Activated CD4-positive, alpha-beta T cell treated with anti-CD3 and anti-CD28 coated beads, Interleukin-2, amount 50 U/mL, for 24 hours (primary cell): Measurements from ENCODE around the gene BASP1.
"Not testable (repeated sequence)": the region's sequence is repeated elsewhere in the genome, so short reads cannot be mapped to it uniquely, and the experiment has no call there.

ENCODE experiments used
- DNase-seq, 2 donors: peaks; one replicate each; pipeline ENCODE4 v3.0.0-alpha.2; 2020; ENCODE audit warnings: low read depth in 1 of 2, low spot score in 1 of 2

Gene BASP1

DNA sequence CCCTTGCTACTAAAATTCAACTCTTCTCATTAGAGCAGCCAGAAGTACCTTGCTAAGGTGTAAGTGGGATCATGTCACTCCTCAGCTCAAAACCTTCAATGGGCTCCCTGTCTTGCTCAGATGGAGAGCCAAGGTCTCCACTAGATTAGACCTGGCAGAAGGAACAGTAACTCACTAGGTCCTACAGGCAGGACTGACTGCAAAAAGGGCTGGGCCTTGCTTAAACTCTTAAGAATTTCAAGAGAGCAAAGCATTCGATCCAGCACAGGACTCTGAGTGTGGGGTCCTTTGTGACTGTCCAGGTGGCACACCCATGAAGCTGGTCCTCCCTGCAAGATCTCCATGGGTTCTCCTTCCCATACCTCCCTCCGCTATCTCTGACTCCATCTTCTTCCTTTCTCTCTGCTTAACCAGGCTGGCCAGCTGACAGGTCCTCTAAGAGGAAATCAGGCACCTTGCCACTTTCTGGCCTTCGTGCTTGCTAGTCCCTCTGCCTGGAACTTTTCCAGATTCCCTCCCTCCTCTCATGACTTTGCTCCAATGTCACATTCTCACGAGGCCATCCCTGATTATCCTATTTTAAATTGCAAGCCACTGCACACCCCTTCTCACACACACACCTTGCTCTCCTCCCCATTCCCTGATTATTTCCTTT lies 70.2 kb downstream of the BASP1 start:
- DNase-seq: no peak

- no peak for DNase-seq
Measured at GRCh38 chr5:17288570-17288969, 71.1 kb downstream of the BASP1 start.

DNA sequence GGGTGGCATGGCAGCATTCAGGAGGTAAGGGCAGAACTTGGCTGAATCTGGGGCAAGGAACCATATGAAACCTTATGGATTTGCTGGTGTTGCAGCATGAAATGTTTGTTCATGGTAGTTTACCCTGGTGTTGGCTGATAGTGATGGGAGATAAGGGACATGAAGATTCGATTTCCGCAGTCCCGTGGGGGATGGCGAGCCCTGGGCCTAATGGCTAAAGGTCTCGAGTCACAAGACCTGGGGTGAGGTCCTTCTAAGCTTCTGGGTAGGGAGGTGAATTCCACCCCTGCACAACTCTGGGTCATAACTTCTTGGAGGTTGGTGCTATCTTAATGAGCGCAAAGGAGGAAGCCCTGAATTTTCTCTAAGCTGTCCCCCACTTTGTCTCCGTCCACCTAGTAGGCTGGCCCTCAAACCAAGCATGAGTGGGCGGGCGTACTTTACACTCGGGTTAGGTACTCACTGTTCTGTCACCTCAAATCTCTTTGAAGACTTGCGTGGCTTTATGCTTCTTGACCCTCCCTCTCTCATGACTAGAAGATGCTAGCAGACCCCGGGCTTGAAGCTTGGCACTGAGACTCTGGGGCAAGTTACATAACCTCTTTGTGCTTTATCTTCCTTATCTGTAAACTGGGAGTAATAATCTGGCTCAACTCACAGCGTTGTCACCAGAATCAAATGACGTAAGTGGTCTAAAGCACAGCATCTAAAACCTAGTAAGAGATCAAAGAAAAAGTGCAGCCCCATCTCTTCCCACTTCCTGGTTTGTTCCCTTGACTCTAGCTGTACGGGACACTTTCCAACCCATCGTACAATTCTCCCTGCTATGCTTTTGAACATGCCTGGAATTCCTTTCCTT lies 72.5 kb downstream of the BASP1 start:
- no peak for DNase-seq

DNA sequence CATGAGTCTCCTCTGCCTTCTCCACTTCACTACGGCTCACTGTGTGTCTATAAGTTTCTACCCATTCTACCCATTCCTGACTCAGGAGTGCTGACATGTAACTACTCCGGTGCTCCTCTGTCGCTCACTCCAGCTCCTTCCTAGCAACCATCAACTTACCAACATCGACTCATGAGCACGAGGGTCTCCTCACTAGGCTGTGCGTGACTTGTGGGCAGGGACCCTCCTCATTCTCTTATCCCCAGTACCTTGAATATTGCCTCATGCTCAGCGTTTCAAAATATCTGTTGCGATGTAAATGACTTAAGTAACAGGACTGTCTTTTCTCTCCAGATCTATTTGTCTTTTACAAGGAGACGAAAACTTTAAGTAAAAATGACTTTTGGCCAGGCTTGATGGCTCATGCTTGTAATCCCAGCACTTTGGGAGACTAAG lies 73.1 kb downstream of the BASP1 start:
- no peak for DNase-seq

GRCh38 chr5:17292434-17293015 lies 75.1 kb downstream of the BASP1 start:
- no peak for DNase-seq

DNA sequence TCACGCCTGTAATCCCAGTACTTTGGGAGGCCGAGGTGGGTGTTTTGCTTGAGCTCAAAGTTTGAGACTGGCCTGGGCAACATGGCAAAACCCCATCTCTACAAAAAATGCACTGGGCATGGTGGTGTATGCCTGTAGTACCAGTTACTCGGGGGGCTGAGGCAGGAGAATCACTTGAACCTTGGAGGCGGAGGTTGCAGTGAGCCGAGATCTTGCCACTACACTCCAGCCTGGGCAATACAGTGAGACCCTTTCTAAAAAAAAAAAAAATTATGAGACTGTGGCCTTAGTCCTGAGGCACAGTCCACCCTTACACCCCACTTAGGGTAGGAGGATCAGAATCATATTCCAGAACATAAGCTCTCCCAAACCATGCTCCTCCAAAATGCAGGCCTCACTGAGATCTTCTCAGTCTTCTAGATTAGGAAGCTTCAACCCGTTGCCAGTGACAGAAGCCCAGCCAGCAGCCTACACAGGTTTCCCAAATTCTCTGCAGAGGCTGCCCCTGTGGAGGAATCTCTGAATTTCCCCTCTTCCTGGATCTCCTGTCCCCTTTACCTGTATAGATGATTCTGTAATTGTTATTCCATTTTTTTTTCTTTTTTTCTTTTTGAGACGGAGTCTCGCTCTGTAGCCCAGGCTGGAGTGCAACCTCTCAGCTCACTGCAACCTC lies 77.3 kb downstream of the BASP1 start:
- DNase-seq: no peak

DNA sequence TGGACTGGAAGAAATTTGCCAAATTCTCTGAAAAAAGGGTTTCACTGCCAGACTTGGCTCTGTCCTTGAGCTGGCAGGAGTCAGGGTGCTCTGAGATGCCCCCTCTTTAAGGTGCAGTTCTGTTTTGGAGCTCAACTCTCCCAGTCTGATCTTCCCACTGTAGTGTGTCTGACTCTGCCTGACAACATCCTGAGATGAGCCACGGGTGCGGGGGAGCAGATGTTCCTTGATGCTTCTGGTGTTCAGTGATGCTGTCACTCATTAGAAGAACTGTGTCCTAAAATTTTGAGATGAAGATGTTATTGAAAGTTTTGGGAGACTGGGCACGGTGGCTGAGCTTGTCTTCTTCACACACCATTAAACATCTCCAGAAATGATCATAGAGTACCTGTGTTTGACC lies 78.2 kb downstream of the BASP1 start:
- DNase-seq: no peak

DNA sequence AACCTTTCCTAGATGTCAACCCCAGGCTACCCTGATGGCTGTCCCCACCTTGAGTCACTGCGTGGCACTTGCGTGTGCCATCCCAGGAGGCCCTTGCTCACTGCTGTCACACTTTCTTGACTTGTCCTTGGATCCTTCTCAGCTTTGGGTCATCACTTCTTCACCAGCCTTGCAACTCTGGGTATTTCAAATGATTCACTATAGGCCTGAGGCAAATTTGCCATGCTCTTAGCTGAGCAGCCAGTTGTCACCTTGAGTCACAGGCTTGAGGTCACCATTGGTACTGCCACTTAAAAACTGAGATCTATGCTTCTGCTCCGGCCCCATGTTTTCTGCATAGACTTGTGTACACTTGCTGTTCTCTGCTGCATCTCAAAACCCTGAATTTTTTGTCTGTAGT lies 84.7 kb downstream of the BASP1 start:
- no peak for DNase-seq

- no peak for DNase-seq
Measured at GRCh38 chr5:17302604-17303003, 85.2 kb downstream of the BASP1 start.

GRCh38 chr5:17304282-17304681 lies 86.9 kb downstream of the BASP1 start:
- DNase-seq: no peak

DNA sequence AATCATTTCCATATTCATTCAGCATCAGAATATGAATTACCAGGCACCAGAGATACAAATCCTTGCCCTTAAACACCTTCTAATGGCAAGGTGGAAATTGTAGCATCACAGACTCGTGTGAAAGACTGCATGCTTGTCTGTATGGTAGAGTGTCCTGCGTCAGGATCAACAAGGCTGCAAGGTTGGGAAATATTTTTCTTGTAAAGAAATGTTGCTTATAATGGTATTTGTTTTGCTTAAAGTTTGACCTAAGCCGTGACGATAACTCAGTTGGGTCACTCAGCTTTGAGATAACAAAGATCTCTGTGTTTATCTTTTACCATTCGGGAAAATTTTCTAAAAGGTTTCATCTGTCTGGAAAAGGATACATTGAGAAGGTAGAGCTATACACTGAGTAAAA lies 87.6 kb downstream of the BASP1 start:
- no peak for DNase-seq

- no peak for DNase-seq
Measured at GRCh38 chr5:17305964-17306725, 88.7 kb downstream of the BASP1 start.

DNA sequence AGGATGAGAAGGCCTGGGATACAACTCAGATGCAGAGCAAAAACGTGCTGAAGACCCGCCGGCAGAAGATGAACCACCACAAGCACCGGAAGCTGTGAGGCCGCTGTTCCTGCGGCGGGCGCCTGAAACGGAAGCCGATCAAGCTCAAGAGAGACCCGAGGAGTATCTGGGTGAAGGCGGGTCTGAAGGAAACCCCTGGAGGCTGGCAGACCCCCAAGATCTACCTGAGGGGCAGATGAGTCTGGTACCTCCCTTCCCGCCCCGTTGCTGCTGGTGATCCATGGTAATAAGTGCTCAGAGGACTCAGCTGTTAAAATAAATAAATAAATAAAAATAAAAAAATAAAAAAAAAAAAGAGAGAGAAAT lies 89.3 kb downstream of the BASP1 start:
- no peak for DNase-seq

DNA sequence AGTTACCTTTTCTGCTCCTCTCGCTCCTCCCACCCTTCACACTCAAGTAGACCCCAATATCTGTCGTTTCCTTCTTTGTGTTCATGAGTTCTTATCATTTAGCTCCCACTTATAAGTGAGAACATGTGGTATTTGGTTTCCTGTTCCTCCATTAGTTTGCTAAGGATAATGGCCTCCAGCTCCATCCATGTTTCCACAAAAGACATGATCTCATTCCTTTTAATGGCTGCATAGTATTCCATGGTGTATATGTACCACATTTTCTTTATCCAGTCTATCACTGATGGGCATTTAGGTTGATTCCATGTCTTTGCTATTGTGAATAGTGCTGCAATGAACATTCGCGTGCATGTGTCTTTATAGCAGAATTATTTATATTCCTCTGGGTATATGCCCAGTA lies 90.0 kb downstream of the BASP1 start:
- not testable (repeated sequence) for DNase-seq

GRCh38 chr5:17308326-17309065 lies 91.1 kb downstream of the BASP1 start:
- no peak for DNase-seq

DNA sequence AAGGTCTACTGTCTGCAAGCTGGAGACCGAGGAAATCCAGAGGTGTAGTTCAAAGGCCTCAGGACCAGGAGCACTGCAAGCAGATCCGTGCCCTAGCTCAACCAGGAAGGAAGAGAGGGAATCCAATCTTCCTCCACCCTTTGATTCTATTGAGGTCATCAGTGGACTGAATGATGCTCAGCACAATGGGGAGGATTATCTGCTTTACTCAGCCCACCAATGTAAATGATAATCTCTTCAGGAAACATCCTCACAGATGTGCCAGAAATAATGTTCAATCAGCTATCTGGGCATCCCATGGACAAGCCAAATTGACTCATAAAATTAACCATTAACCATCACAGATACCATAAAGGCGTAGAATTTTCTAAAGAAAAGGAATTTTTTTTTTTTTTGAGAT lies 92.0 kb downstream of the BASP1 start:
- no peak for DNase-seq

DNA sequence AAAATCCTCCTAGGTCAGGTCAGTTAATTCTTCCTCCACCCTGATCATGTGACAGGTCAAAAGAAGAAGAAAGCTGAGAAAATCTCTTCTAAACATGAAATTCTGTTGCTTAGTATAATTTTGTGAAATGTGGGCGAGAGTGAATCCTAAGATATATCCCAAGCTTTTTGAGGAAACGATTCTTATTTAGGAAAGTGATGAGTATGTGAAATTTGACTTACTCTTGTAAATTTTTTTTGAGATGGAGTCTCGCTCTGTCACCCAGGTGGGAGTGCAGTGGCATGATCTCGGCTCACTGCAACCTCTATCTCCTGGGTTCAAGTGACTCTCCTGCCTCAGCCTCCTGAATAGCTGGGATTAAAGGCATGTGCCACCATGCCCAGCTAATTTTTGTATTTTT lies 93.1 kb downstream of the BASP1 start:
- DNase-seq: not testable (repeated sequence)

DNA sequence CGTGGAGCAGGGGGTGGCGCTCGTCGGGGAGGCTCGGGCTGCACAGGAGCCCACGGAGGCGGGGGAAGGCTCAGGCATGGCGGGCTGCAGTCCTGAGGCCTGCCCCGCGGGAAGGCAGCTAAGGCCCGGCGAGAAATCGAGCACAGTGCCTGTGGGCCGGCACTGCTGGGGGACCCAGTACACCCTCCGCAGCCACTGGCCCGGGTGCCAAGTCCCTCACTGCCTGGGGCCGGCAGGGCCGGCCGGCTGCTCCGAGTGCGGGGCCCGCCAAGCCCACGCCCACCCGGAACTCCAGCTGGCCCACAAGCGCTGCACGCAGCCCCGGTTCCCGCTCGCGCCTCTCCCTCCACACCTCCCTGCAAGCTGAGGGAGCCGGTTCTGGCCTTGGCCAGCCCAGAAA lies 94.4 kb downstream of the BASP1 start:
- DNase-seq: not testable (repeated sequence)

- DNase-seq: no peak
Measured at GRCh38 chr5:17312358-17312757, 94.9 kb downstream of the BASP1 start.

- DNase-seq: no peak
Measured at GRCh38 chr5:17314907-17315471, 97.6 kb downstream of the BASP1 start.
